ENCODE results near the gene HOXB9. TPM values are rescaled to one million over a fixed set of nuclear protein-coding genes. Genes with fewer than 3 reads are reported as not detected.

The HOXB9 gene
- total RNA-seq, 4 donors from 2014 or later, result not detected

GRCh38 chr17:48640858-48641180 is 14.7 kb upstream of the HOXB9 start:
- no peak overlapping the region for H3K4me3 ChIP-seq
- H3K27me3 ChIP-seq, result peaks cover 86 to 100% (median 99%) of the 10 kb centered on the region in 3 donors
- DNase-seq (no peak), ATAC-seq (no peak)
- H3K36me3 ChIP-seq, result no peaks in the 10 kb centered on the region
- TF ChIP-seq POLR2A (IDR thresholded peaks at IDR 0.05) (no peak), CTCF (IDR thresholded peaks at IDR 0.05 in 4 of 5, conservative IDR thresholded peaks at IDR 0.05 in 1 of 5) (no peak)
- no peaks in the 10 kb centered on the region for H3K9me3 ChIP-seq
- in situ Hi-C loops (cut with MboI; ENCODE audit: low sequenced_read_pairs in 4 of 4), result loop anchor here in 1 of 4 donors (25.0 kb wide), 1 partner anchor 96 kb away; the partner anchor contains the start of gene HOXB13
- intact Hi-C loops (cut with DNase I; ENCODE audit: low total_unique reads), result no loop called here
- no peak overlapping the region for H3K27ac ChIP-seq
- no peaks in the 10 kb centered on the region for H3K4me1 ChIP-seq

GRCh38 chr17:48639982-48640857 is 14.1 kb upstream of the HOXB9 start:
- Histone ChIP-seq H3K36me3 (no peaks in the 10 kb centered on the region), H3K9me3 (no peaks in the 10 kb centered on the region), H3K4me3 (no peak overlapping the region), H3K27ac (no peak overlapping the region), H3K4me1 (no peaks in the 10 kb centered on the region), H3K27me3 (peaks cover 86 to 100% (median 99%) of the 10 kb centered on the region in 3 donors)
- DNase-seq (no peak), ATAC-seq (no peak)
- in situ Hi-C loops (cut with MboI; ENCODE audit: low sequenced_read_pairs in 4 of 4), result loop anchor here in 1 of 4 donors (25.0 kb wide), 1 partner anchor 97 kb away; the partner anchor contains the start of gene HOXB13
- TF ChIP-seq POLR2A (IDR thresholded peaks at IDR 0.05) (no peak), CTCF (IDR thresholded peaks at IDR 0.05 in 4 of 5, conservative IDR thresholded peaks at IDR 0.05 in 1 of 5) (no peak)
- intact Hi-C loops (cut with DNase I; ENCODE audit: low total_unique reads), result no loop called here

- no peak for TF ChIP-seq CTCF (IDR thresholded peaks at IDR 0.05 in 4 of 5, conservative IDR thresholded peaks at IDR 0.05 in 1 of 5)
- no peak for TF ChIP-seq POLR2A (IDR thresholded peaks at IDR 0.05)
- DNase-seq, result no peak
- H3K4me3 ChIP-seq, result no peak overlapping the region
- H3K27me3 ChIP-seq, result peaks cover 86 to 100% (median 100%) of the 10 kb centered on the region in 3 donors
- H3K36me3 ChIP-seq, result no peaks in the 10 kb centered on the region
- H3K4me1 ChIP-seq, result no peaks in the 10 kb centered on the region
- no peak overlapping the region for H3K27ac ChIP-seq
- no peak for ATAC-seq
- in situ Hi-C loops (cut with MboI; ENCODE audit: low sequenced_read_pairs in 4 of 4) (loop anchor here in 1 of 4 donors (25.0 kb wide), 1 partner anchor 98 kb away; the partner anchor contains the start of gene HOXB13), intact Hi-C loops (cut with DNase I; ENCODE audit: low total_unique reads) (no loop called here)
- no peaks in the 10 kb centered on the region for H3K9me3 ChIP-seq
Observed at GRCh38 chr17:48639136-48639535, 13.0 kb upstream of the HOXB9 start.

GRCh38 chr17:48637323-48638260 is 11.4 kb upstream of the HOXB9 start:
- in situ Hi-C loops (cut with MboI; ENCODE audit: low sequenced_read_pairs in 4 of 4) (loop anchor here in 1 of 4 donors (25.0 kb wide), 1 partner anchor 100 kb away; the partner anchor contains the start of gene HOXB13), intact Hi-C loops (cut with DNase I; ENCODE audit: low total_unique reads) (no loop called here)
- TF ChIP-seq CTCF (IDR thresholded peaks at IDR 0.05 in 4 of 5, conservative IDR thresholded peaks at IDR 0.05 in 1 of 5), result no peak
- TF ChIP-seq POLR2A (IDR thresholded peaks at IDR 0.05), result no peak
- Histone ChIP-seq H3K4me1 (no peaks in the 10 kb centered on the region), H3K9me3 (no peaks in the 10 kb centered on the region), H3K27ac (no peak overlapping the region), H3K36me3 (no peaks in the 10 kb centered on the region), H3K4me3 (no peak overlapping the region), H3K27me3 (peaks cover 91 to 100% (median 100%) of the 10 kb centered on the region in 3 donors)
- DNase-seq (no peak), ATAC-seq (no peak)

Data from gastrocnemius medialis (tissue), 4 donors.